GM19238 (cell line): ENCODE measurements around the gene SHC3.

ENCODE experiments used
- DNase-seq: peaks from one replicate; pipeline ENCODE4 v3.0.0; 2011; ENCODE audit warnings: low spot score; ENCODE audit not compliant: insufficient read length

SHC3 gene

DNA sequence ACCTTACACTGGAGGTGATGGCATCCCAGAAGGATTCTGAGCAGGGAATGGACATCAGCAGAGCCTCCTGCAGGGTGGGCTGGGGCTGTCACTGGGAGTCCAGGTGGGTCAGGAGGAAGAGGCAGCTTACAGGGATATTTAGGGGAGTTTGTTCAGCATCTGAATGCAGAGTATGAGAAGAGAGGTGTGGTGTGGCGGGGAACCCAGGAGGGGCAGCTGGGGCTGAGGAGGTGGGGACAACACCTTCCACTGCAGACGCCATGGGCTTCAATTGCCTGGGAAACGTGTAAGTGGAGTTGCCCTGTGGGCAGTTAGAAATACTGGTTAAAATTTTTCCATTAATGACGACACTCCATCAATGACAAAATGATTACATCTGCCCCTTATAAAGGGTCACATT is 153.9 kb downstream of the SHC3 start:
- DNase-seq, result no peak

- no peak for DNase-seq
Observed at GRCh38 chr9:89023740-89024139, 154.9 kb downstream of the SHC3 start.

GRCh38 chr9:89022902-89023301 is 155.7 kb downstream of the SHC3 start:
- DNase-seq, result no peak

DNA sequence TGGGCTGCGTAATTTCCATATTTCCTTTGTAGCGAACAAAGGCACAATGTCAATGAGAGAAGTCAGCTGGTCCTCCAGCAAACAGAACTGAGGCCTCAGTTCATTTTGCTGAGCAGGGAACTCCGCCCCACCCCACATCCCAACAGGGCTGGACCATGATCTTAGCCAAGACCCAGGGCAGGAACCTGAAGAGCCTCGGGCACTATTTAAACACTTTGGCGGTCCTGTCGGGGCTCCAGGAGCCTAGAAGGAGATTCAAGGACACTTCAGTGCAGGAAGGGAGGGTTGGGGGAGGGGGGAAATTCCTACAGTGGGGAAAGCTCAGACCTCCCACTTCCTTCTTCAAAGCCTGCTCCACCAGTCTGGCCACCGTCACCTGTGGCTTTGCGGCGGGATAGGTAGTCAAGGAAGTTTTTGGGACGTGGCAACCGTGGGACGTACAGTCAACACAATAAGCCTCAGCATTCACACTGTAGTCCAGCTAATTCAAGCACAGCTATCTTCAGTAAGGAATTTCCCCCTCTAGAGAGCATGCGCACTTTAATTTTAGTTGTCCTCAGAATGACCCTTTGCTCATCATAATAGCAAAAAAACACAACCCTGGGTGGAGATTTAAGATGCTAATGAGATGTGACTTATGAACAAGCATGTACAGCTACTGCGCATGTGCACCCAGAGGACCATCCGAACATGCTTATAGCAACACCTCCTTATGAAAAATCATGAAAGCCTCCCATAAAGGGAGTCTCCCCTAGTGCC is 156.4 kb downstream of the SHC3 start:
- DNase-seq, result no peak

DNA sequence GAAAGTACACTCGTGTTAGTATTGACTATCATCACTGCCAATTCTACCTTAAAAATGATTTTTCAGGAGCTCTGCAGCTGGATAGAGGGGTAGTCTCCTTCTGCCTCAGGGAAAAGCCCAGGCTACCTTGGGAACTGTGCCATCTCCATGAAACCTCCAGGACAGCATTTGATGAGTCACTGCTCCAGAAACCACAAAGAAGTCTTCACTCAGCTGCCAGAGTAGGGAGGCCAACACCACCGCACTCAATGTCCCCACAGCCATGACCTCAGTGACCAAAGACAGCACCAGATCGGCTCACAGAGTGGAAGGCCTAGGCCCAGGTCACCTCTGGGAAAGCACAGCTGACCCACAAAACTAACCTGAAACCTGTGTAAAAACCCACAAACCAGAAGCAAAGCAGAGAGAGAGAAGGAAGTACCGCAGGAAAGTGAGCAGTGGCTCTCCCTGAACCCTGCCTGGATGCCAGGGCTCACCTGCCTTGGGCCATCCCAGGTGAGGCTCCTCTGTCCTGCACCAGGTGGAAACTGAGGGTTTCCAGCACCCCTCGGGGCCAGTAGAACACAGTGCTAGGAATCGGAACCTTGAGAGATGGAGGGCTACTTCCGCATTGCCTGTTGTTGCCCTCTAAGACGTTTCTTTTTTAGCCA is 157.3 kb downstream of the SHC3 start:
- DNase-seq, result no peak

GRCh38 chr9:89020754-89021153 is 157.9 kb downstream of the SHC3 start:
- no peak for DNase-seq

- no peak for DNase-seq
Observed at GRCh38 chr9:89015336-89015735, 163.3 kb downstream of the SHC3 start.

DNA sequence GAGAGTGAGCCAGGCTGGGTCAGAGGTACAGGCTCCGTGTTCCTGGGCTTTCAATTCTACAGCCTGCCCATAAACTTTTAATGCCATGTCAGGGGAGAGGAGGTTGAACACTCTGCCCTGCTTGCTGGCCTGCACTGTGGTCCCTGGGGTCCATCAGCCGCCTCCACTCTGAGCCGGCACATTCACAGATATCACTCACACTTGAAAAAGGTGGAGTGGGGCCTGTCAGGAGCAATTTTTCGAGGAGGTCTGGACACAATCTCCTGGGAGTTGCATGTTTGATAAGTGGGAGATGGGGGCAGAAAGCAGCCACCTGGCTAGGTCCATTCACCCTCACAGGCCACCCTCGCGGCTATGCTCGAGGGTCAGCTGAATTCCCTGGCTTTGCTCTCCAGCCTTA is 164.5 kb downstream of the SHC3 start:
- no peak for DNase-seq

- DNase-seq, result no peak
Observed at GRCh38 chr9:89013660-89014059, 165.0 kb downstream of the SHC3 start.

GRCh38 chr9:89012294-89013042 is 166.2 kb downstream of the SHC3 start:
- no peak for DNase-seq

DNA sequence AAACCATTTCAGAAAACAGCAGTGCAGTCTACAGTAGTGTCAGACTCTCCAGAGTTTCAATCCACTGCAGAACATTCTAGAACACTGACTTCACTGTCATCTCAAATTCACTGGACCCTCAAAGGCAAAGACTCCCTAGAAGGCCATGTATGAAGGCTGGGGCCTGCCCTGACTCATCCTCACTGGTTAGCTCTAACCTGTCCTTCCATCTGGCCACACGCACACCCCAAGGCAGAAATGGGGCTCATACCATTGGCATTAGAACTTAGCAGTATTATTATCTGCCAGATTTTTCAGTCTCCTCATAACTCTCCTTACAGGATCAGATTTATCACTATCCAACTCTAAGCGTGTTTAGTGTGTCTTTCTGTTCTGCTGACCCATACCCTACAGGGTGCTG is 166.9 kb downstream of the SHC3 start:
- no peak for DNase-seq

DNA sequence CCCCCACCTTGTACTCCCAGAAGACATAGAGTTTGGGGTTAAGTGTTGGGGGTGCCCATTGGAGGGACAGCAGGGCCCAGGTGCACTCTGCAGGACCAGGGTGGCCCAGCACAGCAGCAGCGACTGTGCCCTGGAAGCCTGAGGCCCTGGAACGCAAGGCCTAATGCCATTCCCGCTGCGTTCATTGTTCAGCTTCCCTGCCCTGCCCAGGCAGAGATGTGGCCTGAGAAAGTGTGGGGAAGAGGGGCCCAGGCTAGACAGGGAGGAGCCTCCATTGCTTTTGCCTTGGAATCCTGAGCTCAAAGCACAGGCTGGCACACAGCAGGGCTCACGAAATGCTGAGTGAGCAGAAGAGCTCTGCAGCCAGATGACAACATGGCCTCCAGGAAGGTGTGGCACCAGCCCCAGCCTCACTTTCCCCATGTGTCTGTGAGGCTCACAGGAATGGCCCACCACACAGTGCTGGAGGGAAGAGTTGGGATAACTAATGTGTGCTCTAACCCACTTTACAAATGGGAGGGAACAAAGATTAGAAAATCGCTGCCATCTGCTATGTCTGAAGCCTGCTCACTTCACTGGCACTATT is 168.0 kb downstream of the SHC3 start:
- no peak for DNase-seq

GRCh38 chr9:89010056-89010455 is 168.6 kb downstream of the SHC3 start:
- DNase-seq, result no peak

DNA sequence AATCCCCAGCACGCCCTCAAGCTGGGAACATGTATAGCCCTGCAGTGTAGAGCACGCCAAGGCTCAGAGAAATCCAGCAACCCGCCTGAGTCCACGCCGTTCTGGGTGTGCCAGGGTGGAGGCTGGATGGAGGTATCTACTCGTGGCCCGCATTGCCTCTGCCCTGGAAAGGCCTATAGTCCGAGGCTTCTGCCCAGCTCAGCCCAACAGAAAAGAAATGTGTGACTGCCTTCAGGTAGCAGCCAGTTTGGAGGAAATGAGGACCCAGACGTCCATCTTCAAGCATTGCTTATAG is 169.1 kb downstream of the SHC3 start:
- no peak for DNase-seq

DNA sequence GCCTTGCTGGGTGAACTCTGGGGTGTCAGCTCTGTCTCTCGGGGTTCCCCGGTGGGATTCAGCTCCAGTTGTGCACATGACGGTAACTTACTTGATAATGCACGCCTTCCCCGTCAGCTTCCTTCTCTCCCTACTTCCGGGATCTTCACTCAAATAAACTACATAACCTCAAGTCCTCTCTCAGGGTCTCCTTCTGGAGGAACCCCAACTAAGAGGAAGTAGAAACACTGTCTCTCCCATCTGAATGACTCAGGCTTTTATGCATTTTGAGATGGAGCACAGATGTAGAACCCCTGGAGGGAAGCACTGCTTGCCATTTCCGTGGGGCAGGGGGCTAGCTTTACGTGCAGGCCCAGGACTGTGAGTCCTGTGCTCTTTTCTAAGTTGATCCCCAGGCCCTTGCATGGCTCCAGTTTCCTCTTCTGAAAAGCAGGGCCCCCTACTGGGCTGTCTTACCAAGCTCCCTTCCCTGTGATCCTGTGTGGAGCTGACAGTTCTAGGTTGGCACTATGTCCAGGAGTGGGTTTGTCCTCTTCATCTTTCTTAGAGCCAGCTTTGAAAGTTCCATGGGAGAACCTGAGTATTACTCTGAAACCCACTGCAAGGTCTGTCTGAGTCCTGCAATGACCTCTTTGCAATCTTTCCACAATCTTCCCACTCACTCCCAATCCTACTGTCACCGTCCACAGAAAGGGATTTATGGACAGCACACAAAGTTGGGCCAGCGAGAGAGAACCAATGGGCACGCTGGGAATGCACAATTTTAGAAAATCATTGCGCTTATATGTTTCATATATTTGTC is 169.7 kb downstream of the SHC3 start:
- DNase-seq, result no peak

GRCh38 chr9:89008055-89008743 is 170.4 kb downstream of the SHC3 start:
- no peak for DNase-seq

DNA sequence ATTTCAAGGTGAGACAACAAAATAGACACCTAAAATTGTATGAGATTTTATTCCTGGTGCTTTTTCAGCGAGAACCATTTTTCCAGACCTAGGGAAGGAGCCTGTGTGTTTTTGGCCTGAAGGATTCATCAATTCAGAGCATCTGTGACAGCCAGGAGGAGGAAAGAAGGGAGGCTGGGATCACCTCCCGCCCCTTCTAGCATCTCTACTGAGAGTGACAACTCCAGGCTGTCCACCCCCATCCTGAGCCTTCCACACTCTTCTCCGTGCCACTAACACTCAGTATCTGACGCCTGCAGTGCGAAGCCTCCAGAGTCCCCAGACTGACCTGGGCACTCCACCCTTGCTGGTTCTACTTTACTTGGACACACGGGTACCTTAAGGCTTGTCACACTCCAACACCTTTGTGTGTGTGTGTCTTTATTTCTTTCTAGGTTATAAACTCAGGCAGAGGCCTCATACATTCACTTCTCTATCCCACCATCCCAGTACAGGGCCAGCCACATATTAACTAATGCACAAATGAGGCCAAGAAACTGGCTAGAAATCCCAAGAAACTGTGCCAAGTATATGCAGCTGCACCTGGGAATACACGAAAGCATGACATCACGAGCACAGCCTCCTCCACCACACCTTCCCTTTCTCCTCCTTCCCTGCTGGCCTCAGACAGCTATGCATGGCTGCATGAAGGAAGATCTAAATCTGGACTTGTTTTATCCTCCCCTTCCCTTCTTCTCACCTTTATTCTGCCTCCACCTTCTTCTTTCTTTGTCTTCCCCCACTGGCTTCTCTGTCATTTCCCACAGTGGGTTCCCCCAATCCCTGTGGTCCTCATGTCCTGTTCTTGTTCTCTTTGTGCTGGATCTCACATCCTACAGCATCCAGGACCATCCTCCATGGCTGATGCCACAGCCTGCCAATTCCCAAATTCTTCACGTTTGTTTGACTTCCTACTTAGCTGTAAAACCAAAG is 171.3 kb downstream of the SHC3 start:
- DNase-seq, result no peak

- no peak for DNase-seq
Observed at GRCh38 chr9:89006267-89006666, 172.4 kb downstream of the SHC3 start.

GRCh38 chr9:89005323-89005722 is 173.3 kb downstream of the SHC3 start:
- DNase-seq, result no peak

- DNase-seq, result no peak
Observed at GRCh38 chr9:89002987-89003386, 175.6 kb downstream of the SHC3 start.
